GM19455 (cell line): ENCODE data around the gene PRIMA1.

ENCODE experiments used
- ATAC-seq: cut with Tn5 transposase; IDR thresholded peaks from one replicate; pipeline ENCODE4 v1.9.1; 2021; ENCODE audit not compliant: unreplicated experiment

The PRIMA1 gene

DNA sequence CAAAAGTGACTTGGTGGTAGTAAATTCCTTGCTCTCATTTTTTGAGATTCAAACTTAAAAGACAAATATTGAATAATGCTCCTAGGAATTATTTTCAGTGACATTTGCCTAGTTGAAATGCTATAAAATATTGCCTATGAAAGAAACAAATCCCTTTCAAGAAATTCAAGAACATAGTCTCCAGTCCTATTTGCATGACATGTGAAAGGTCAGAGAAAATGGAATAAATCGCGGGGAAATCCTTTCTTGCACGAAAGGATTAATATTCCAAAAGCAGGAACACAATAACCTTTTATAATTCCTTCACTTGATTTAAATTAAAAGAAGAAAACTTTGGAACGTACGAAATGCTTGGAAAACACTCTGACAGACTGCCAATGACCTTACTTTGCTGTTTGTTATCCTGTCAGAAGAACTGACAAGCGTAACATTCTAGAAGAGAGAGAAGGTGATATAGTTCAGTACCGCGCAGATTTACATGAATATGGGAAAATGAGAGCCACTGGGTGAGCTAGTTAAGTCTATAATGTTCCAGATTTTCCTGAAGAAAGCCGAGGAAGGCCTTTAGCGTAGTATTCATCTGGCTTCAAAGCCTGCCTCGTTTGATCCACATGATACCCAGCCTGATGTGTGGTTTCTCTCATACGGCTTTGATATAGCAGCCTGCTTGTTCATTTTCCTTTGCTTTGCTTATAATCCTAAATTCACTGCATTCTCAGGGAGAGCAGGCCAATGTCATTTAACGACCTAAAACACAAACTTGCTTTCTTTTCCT, 103.0 kb downstream of the PRIMA1 start:
- ATAC-seq = no peak

DNA sequence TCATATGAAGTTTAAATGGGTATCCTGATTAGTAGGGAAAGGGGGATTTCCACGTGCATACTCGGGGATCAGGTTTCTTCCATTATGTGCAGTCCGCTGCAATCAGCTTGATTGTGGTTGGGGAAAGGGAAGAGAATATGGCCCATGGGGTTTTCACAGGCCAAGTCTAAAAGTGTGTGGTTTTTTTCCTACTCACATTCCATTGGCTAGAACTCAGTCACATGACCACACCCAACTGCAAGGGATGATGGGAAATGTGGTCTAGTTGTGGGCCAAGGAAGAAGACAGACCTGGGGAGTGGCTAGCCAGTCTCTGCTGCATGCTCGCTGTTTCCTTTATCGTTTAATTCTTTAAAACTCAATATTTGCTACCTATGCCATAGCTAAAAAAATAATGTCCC, 105.1 kb downstream of the PRIMA1 start:
- ATAC-seq = no peak

DNA sequence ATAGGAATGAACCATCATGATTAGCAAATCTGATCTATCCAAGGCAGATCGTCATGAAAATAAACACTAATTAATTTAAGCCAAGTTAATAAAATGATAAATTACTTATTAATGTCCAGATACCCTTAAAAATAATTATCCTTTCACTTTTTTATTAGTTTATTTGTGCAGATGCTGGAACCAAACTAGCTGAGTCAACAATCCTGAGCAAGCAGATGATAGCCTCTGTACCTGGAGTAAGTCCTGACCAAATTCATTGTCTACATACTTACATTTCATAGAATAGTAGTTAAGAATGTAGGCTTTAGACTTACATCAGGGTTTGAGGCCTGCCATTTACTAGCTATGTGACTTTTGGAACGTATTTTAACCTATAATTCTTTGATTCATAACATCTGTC, 105.8 kb downstream of the PRIMA1 start:
- ATAC-seq = no peak

DNA sequence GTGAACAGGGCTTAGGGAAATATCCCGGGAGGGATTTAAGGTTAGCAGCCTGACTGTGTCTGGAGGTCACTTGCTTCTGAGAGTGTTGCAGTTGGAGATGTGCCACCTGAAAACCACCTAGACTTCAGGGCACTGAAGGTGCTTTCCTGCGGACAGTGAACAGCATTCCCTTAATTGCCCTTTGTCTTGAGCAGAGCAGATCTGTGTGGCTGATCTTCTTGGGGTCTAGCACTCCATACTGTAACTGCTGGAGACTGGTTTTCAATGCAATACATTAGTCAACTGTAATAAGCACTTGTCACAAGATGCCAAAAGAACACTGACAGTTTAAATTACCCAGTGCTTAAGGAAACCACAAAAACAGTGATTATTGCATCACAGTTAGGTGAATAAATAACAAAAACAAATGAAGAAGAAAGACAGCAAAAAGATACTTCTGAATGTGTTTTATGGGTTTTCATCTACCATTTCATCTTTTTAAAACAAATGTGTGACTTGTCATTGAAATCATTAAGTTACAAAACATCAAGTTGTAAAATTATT, 111.8 kb downstream of the PRIMA1 start:
- no peak for ATAC-seq

DNA sequence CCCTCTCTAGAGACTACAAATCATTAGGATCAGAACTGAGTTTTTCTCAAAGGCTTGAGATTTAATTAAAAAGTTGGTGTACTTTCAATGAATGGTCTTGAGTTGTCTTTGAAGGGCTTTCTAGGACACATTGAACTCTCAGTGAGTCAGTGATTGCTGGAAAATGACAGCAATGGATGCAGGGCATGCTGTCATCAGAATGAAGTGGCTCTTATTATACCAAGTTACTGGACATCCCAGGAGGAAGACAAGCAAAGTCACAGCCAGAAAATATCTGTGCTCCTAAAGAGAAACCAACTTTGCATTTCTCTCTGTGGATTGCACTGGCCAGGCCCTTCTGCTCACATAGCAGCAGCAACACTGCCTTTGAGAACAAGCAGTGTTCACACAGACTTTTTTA, 112.6 kb downstream of the PRIMA1 start:
- ATAC-seq = no peak

DNA sequence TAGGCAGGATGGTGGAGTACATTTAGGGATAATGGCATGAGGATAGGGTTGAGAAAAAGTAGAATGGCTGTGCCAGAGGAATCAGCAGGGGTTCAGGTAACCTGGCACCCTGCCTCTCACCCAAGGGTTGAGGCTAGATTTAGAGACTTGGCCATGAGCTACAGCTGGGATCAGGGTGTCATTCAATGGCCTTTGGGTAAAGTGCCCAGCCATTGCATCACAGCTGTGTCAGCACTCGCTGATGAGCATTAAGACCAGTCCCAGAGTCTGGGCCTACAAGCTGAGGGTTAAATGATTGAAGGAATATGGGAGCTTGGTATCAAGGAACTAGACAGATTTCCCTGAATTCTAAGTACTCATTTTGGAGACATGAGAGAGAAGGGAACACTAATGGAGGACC, 113.9 kb downstream of the PRIMA1 start:
- no peak for ATAC-seq

DNA sequence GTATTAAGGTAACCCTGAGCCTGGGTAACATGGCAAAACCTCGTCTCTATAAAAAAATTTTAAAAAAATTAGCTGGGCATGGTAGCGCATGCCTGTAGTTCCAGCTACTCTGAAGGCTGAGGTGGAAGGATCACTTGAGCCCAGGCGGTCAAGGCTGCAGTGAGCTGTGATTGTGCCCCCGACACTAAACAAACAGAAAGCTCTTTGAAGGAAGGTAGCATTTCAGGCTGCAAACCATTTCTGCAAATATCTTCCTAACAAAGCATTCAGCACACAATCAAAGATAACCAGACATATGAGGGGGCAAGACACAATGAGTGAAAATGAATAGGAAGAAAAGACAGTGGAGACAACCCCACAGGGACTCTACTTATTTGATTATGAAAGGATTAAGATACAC, 118.7 kb downstream of the PRIMA1 start:
- ATAC-seq = no peak
